Transverse colon (tissue), 4 donors: ENCODE results near the gene EMC1. TPM values are rescaled to one million over a fixed set of nuclear protein-coding genes. Genes with fewer than 3 reads are reported as not detected.

ENCODE experiments used
- DNase-seq: peaks from one replicate; pipeline ENCODE4 v3.0.0-alpha.2; 2019
- H3K27ac ChIP-seq, 4 donors: fragments of 200-600 bp; sonication (generic); 2 replicates each; pipeline ENCODE4 v1.5.1; 2016 to 2018; ENCODE audit warnings: inconsistent platforms in 4 of 4
- H3K27me3 ChIP-seq: fragments of 200-600 bp; sonication (generic); 2 replicates; pipeline ENCODE4 v1.5.1; 2017; ENCODE audit warnings: inconsistent platforms
- H3K36me3 ChIP-seq, 4 donors: fragments of 200-600 bp; sonication (generic); 2 replicates each; pipeline ENCODE4 v1.5.1; 2017 to 2019; ENCODE audit warnings: inconsistent platforms in 4 of 4
- H3K4me1 ChIP-seq, 4 donors: fragments of 200-600 bp; sonication (generic); 2 replicates each; pipeline ENCODE4 v1.5.1; 2017 to 2020; ENCODE audit warnings: inconsistent platforms in 4 of 4
- H3K4me3 ChIP-seq, 4 donors: fragments of 200-600 bp; sonication (generic); 1 replicate in 1 of 4; 2 replicates in 3 of 4; pipeline versions ENCODE4 v1.5.1 to v1.6.1; 2017 to 2019; ENCODE audit warnings: inconsistent platforms in 4 of 4
- H3K9me3 ChIP-seq, 2 donors: fragments of 200-600 bp; sonication (generic); 2 replicates each; pipeline ENCODE4 v1.5.1; 2017 to 2019; ENCODE audit warnings: inconsistent platforms in 2 of 2
- CTCF ChIP-seq, 5 experiments: fragments of 200-600 bp in 3 of 5; fragments of 450-650 bp in 2 of 5; sonication (generic) in 3 of 5; IDR thresholded peaks; 1 replicate in 2 of 5; 2 replicates in 3 of 5; pipeline ENCODE4 v1.5.1; 2016 to 2017; ENCODE audit warnings: antibody characterized with exemption in 5 of 5, inconsistent platforms in 3 of 5, mild to moderate bottlenecking in 2 of 5, moderate library complexity in 1 of 5
- EP300 ChIP-seq: sonication (generic); formaldehyde crosslinking; IDR thresholded peaks from one replicate; pipeline ENCODE4 v1.6.1; 2017; ENCODE audit warnings: antibody characterized with exemption, low read depth
- POLR2A ChIP-seq: fragments of 450-650 bp; IDR thresholded peaks from one replicate; pipeline ENCODE4 v1.6.1; 2016; ENCODE audit warnings: antibody characterized with exemption, mild to moderate bottlenecking, moderate library complexity
- POLR2AphosphoS5 ChIP-seq, 3 donors: sonication (generic); formaldehyde crosslinking; IDR thresholded peaks; one replicate each; pipeline ENCODE4 v1.6.1; 2016; ENCODE audit warnings: antibody characterized with exemption in 3 of 3
- WGBS, 2 donors: methylation state at CpG; one replicate each; pipeline ENCODE4 v1.1.5; 2018; ENCODE audit warnings: low coverage in 1 of 2; 5-methylcytosine and 5-hydroxymethylcytosine counted together
- in situ Hi-C, 4 donors: fragments of 200-750 bp; cut with MboI; loops; one replicate each; pipeline versions ENCODE4 v1.15.0 to v1.15.1; 2017; ENCODE audit warnings: low sequenced_read_pairs in 3 of 4, low pct_ligation_motif_present in 1 of 4, low pct_unique_long_range_greater_than_20kb in 1 of 4
- intact Hi-C: fragments of 100-400 bp; cut with DNase I; formaldehyde crosslinking; loops from one replicate; pipeline ENCODE4 v1.15.1; 2023; ENCODE audit warnings: low total_unique reads
- total RNA-seq, 4 donors: library from RNA; depleted of rRNA; stranded (reverse); fragments of >200 nt; gene quantifications; one replicate each; pipeline ENCODE4 v1.1.0, GENCODE V29; 2016

Gene EMC1
- total RNA-seq, 4 donors from 2014 or later = 18.3 to 39.7 (median 32.6) TPM

- 78 to 89% methylated on average over 7 to 8 of the region's 8 CpGs for WGBS, 2 donors
Measured at GRCh38 chr1:19179597-19180264, 71.6 kb downstream of the EMC1 start.

GRCh38 chr1:19178734-19179398 lies 72.5 kb downstream of the EMC1 start:
- H3K4me1 ChIP-seq = no peaks in the 10 kb centered on the region
- H3K4me3 ChIP-seq = no peak overlapping the region
- TF ChIP-seq POLR2AphosphoS5 (IDR thresholded peaks at IDR 0.05) (no peak), POLR2A (no peak), EP300 (no peak), CTCF (IDR thresholded peaks at IDR 0.05) (no peak)
- no peaks in the 10 kb centered on the region for H3K27me3 ChIP-seq
- no peak overlapping the region for H3K27ac ChIP-seq
- no peaks in the 10 kb centered on the region for H3K9me3 ChIP-seq
- in situ Hi-C loops (no loop called here), intact Hi-C loops (loop anchor here (10.0 kb wide), 1 partner anchor 66 kb away; no protein-coding TSS in a partner anchor)
- 37 to 60% methylated on average over 3 to 5 of the region's 5 CpGs for WGBS, 2 donors
- DNase-seq = no peak
- peaks cover 0 to 74% (median 36%) of the 10 kb centered on the region in 4 donors for H3K36me3 ChIP-seq

More at GRCh38 chr1:19179597-19180264, 71.6 kb downstream of the EMC1 start:
- in situ Hi-C loops (no loop called here), intact Hi-C loops (loop anchor here (10.0 kb wide), 1 partner anchor 65 kb away; no protein-coding TSS in a partner anchor)
- no peaks in the 10 kb centered on the region for H3K27me3 ChIP-seq
- peak in 3 of 5 experiments; percentile 19 to 37 (median 23) for TF ChIP-seq CTCF (IDR thresholded peaks at IDR 0.05)
- TF ChIP-seq EP300 = no peak
- TF ChIP-seq POLR2AphosphoS5 (IDR thresholded peaks at IDR 0.05) = no peak
- TF ChIP-seq POLR2A = no peak
- peaks cover 0 to 75% (median 36%) of the 10 kb centered on the region in 4 donors for H3K36me3 ChIP-seq
- H3K9me3 ChIP-seq = no peaks in the 10 kb centered on the region
- no peaks in the 10 kb centered on the region for H3K4me1 ChIP-seq
- H3K4me3 ChIP-seq = no peak overlapping the region
- DNase-seq = no peak
- no peak overlapping the region for H3K27ac ChIP-seq

- peaks cover 0 to 74% (median 34%) of the 10 kb centered on the region in 4 donors for H3K36me3 ChIP-seq
- in situ Hi-C loops = no loop called here
- H3K4me1 ChIP-seq = no peaks in the 10 kb centered on the region
- intact Hi-C loops = loop anchor here (10.0 kb wide), 1 partner anchor 67 kb away; no protein-coding TSS in a partner anchor
- H3K4me3 ChIP-seq = no peak overlapping the region
- no peak overlapping the region for H3K27ac ChIP-seq
- TF ChIP-seq EP300 = no peak
- no peak for TF ChIP-seq POLR2A
- no peak for TF ChIP-seq CTCF (IDR thresholded peaks at IDR 0.05)
- no peak for TF ChIP-seq POLR2AphosphoS5 (IDR thresholded peaks at IDR 0.05)
- no peaks in the 10 kb centered on the region for H3K27me3 ChIP-seq
- 82 to 83% methylated on average over 2 of the region's 2 CpGs for WGBS, 2 donors
- DNase-seq = no peak
- H3K9me3 ChIP-seq = no peaks in the 10 kb centered on the region
Measured at GRCh38 chr1:19177811-19178210, 73.5 kb downstream of the EMC1 start.

- Histone ChIP-seq H3K4me3 (no peak overlapping the region), H3K27ac (no peak overlapping the region), H3K9me3 (no peaks in the 10 kb centered on the region), H3K36me3 (peaks cover 0 to 87% (median 41%) of the 10 kb centered on the region in 4 donors), H3K27me3 (no peaks in the 10 kb centered on the region), H3K4me1 (peaks cover 0 to 17% (median 6%) of the 10 kb centered on the region in 4 donors)
- TF ChIP-seq POLR2A (no peak), CTCF (IDR thresholded peaks at IDR 0.05) (no peak), POLR2AphosphoS5 (IDR thresholded peaks at IDR 0.05) (no peak), EP300 (no peak)
- intact Hi-C loops = loop anchor here (10.0 kb wide), 1 partner anchor 75 kb away; no protein-coding TSS in a partner anchor
- DNase-seq = no peak
- in situ Hi-C loops = no loop called here
- 62 to 77% methylated on average over 2 of the region's 2 CpGs for WGBS, 2 donors
Measured at GRCh38 chr1:19169642-19170041, 81.7 kb downstream of the EMC1 start.
